HG02943 (cell line): Measurements from ENCODE around the gene MOGAT1.
"Not testable (repeated sequence)": the region's sequence is repeated elsewhere in the genome, so short reads cannot be mapped to it uniquely, and the experiment has no call there.

Experiments
- ATAC-seq: cut with Tn5 transposase; IDR thresholded peaks from one replicate; pipeline ENCODE4 v1.9.1; 2021; ENCODE audit warnings: mild to moderate bottlenecking, low read depth, moderate library complexity; ENCODE audit not compliant: unreplicated experiment

Gene MOGAT1

DNA sequence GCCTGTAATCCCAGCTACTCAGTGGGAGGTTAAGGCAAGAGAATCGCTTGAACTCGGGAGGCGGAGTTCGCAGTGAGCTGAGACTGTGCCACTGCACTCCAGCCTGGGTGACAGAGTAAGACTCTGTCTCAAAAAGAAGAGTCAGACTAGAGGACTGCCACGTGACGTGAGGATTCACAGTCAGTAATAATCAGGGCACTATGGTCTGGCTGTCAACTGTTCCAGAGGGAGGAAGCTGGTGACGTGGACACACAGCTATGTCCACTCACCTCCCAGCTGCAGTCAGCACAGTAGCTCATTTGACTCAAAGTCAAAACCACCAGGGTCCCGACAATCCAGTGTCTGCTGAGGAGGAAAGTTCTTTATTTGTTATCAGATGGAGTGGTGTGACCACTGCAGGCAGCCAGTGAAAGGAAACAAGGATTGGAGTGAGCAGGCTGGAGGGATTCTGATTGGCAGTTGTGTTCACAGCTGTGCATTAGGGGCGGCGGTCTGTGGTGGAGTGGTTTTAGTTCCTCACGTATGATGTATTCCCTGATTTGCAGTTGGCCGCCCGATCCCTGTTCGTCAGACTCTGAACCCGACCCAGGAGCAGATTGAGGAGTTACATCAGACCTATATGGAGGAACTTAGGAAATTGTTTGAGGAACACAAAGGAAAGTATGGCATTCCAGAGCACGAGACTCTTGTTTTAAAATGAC lies 37.9 kb downstream of the MOGAT1 start:
- no peak for ATAC-seq

DNA sequence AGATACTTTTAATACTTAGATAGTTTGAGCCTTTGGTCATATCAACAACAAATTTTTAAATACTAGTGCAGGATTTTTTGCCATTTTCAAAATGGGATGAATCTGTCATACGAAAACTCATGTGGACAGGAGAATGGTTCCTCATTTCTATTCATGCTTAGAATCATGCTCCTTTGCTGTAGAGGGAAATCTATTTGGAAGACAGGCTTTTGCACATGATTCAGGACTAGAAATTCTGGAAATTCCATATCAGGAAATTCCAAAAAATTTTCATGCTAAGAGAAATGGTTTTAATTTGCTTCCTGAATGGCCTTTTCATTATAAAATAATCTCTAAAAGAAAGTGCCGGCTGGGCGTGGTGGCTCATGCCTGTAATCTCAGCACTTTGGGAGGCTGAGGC lies 39.3 kb downstream of the MOGAT1 start:
- ATAC-seq, result no peak

DNA sequence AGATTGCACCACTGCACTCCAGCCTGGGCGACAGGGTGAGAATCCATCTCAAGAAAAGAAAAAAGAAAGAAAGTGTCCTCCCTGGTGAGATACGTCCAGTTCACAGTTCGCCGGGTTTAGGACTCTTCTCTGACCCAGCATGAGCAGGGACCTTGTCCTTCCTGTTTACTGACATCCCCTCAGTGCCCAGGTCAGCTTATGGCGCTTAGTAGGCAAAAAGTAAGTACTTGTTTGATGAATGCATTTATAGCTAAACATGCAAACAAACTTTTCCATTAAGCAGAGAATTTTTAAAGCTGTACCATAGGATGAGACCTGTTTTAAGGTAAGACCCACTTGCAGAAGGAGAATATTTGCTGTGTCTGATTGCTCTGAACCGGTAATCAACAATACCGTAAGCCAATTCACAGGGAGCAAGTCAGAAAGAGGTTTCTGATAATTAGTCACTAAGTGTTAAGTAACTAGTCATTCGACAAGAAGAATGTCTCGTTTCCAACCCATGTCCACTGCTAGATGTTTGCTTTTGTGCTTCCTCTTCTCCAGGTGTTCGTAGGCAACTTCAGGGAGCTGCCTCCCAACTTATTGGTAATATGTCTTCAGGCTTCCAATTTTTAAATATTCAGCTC lies 40.0 kb downstream of the MOGAT1 start:
- no peak for ATAC-seq

DNA sequence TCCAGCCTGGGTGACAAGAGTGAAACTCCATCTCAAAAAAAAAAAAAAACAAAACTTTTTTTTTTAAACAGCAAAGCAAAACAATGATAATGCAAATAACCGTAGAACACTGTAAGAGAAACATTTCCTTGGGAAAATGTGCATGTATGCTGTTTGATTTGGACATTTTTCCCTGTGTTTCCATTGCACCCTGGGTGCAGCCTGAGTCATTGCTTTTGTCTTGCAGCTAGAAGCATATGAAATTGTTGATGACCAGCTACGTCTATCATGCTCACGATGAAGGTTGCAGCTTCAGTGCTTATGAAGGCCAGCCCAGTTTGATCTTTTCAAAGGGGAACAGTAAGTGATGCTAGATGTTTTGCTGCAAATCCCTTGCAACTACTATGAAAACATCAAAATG lies 41.5 kb downstream of the MOGAT1 start:
- no peak for ATAC-seq

DNA sequence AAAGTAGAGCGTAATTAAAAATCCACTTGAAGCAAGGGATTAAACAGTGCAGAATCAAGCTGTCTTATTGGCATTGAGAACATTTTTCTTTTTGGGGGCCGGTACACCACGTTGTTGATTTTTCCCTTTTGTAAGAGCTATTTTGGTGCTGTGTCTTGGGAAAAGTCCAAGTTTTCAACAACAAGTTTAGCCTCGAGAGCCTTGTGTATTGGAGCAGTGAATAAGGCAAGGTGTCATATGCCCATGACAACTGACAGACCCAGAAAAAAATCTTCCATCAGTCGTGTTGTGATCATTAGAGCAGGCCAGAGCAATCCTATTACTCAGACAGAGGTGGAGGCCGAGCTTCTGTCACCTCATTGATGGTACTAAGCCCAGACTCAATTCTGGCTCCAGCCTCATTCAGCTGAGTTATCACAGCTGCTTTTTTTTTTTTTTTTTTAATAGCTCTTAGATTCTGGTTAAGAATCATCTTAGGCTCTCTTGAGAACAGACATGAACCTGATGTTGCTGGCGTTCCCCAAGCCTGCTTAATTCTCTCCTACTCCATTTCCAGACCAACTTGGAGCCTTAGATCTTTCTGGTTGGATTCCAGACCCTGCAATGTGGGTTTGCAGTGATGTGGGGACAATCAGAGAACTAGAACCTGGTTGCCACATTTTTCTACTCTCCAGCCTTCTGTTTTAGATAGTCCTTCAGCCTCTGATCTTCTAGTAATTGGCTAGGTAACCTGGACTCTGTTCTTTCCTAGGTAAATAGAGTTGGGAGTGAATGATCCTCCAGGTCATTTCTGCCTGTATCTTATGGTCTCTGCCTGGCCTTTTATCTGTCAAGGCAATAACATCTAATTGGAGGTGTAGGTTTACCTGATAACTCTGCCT lies 43.1 kb downstream of the MOGAT1 start:
- no peak for ATAC-seq

DNA sequence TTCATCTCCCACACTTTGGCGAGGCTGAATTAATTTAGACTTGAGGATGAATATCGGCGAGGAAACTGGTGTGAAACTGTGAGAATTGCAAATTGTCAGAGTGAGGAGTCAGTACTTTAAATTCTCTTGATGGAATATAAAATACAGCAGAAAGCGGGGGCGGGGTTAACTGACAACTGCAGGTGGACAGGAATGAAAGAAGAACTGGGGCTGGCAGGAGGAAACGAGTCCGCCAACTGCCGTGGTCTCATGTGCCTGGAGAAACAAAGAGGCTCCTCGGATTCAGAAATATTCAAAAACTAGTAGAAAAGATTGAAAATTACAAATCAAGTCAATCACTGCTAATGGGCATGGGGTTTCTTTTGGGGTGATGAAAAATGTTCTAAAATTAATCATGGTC lies 44.3 kb downstream of the MOGAT1 start:
- no peak for ATAC-seq

DNA sequence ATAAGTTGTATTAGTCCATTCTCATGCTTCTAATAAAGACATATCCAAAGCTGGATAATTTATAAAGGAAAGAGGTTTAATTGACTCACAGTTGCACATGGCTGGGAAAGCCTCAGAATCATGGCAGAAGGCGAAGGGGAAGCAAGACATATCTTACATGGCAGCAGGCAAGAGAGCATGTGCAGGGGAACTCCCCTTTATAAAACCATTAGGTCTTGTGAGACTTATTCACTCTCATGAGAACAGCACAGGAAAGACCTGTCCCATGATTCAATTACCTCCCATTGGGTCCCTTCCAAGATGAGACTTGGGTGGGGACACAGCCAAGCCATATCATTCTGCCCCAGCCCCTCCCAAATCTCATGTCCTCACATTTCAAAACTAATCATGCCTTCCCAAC lies 48.3 kb downstream of the MOGAT1 start:
- not testable (repeated sequence) for ATAC-seq

DNA sequence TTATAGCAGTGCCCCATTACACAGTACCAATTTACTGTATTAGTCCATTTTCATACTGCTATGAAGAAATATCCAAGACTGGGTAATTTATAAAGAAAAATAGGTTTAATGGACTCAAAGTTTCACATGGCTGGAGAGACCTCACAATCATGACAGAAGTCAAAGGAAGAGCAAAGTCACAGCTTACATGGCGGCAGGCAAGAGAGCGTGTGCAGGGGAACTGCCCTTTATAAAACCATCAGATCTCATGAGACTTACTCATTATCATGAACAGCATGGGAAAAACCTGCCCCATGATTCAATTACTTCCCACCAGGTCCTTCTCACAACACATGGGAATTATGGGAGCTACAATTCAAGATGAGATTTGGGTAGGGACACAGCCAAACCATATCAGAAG lies 50.1 kb downstream of the MOGAT1 start:
- ATAC-seq, result not testable (repeated sequence)

DNA sequence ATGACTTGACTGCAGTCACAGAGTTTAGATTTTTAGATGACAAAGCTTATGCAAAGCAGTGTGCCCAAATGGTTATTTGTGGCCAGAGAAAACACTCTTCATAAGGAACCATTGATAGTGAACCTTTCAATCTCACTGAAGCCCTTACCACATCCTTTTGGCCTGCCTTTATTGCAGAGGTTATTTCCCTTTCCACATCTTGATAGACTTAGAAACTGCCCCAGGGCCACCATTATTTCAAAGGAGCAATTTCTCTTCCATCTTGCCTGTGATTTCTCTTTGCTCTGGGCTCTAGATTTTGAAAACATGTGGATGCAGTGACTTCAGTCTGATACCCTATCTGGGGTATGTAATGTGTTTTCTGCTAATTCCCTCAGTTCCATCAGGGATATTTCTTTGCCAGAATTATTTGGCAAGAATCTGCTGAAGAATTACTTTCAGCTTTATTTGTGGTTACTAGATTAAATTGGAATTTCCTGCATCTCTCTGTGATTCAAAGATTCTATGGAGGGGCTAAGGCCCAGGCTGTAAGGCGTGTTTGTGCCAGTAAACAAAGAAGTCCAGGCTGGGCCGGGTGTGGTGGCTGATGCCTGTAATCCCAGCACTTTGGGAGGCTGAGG lies 51.0 kb downstream of the MOGAT1 start:
- ATAC-seq, result peak; percentile 92

DNA sequence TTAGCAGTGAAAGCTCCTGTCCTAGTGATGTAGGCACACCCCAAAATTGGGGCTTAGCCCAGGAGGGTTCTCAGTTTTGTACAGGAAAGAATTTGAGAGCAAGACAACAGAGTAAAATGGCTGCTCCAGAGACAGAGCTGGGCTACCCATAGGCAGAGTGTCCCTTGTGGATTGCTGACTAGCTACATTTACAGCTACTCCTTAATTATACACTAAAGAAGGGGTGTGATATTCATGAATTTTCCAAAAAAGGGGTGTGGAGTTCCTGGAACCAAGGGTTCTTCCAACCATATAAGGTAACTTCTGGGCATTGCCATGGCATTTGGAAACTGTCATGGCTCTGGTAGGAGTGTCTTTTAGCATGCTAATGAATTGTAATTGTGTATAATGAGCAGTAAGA lies 52.8 kb downstream of the MOGAT1 start:
- no peak for ATAC-seq

DNA sequence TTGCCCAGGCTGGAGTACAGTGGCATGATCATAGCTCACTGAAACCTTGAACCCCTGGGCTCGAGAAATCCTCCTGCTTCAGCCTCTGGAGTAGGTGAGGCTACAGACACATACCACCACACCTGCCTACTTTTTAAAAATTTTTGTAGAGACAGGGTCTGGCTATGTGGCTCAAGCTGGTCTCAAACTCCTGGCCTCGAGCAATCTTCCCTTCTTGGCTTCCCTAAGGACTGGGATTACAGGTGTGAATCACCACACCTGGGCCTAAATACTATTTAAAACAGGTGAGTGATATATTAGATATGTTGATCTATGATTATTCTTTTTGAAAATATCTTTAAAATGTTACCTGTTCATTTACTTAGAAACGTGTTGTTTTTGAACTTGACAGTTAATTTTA lies 57.2 kb downstream of the MOGAT1 start:
- no peak for ATAC-seq

DNA sequence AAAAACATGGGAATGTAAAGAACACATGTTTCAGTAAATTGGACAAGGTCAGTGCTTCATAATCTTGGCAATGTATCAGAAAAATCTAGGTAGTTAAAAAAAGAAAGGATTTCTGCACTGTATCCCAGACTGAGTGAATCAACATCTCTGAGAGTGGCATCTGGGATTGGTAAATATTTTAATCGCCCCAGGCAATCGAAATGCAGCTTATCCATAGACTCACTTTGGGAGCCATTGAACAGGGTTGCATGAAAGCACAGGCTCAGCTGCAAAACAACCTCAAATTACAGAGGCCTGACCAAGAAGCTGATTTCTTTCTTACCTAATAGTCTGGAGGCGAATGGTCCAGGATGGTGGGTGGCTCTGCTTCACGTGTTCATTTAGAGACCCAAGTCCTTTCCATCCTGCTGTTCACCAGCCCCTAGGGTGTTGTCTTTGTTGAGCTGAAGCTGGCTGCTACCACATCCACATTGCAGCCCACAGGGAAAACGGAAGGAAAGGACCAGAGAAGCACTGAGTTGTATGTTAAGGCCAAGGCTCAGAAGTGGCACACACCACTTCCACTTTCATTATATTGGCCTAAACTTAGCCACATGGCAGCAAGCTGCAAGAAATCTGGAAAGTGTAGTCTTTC lies 59.0 kb downstream of the MOGAT1 start:
- peak; percentile 51 for ATAC-seq

DNA sequence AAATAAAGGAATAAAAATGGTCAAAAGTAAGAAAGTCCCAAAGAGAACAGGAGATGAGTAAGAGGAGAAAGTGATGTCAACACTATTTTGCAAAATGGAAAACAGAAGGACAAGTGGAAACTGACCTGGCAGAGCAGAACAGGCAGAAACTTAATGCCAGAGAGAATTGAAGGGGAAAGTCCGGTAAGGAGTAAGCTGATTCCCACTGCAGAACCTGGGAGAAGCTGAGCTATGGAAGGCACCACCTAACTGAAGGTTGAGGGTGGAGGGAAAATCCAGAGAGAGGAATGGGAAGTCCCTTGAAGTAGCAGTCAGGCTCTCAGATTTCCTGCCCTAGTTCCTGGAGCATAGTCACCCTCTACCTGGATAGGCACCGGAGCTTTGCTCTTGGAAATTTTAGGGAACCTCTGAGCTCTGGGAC lies 59.8 kb downstream of the MOGAT1 start:
- no peak for ATAC-seq

DNA sequence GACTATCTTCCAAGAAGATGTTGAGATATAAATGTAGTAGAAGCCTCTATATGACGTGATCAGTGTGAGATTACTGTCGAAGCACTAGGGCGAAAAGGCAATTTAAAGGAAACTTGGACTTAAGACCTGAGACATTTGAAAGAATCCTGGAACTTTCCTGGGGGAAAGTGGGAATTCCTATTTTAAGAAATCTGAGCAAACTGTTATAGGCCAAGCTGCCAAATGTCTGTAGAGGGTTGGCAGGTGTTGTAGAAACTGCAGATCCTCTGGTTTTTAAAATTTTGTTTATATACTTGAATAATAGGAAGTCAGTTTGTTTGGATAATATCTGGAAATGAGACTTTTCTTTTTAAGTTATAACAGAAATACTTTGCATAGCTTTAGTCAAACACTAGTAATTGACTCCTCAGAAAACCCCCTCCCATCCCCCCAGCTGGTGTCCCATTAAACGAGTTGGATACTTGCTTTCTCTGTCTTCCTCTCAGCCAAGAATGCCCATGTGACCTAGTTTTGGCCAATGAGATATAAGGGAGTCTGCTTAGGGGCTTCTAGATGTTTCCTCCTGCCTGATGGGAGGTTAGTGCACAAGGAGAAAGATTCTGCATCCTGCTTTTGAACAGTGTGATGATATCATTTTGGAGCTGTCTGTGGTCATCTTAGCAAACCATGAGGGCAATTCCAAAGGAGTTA lies 61.2 kb downstream of the MOGAT1 start:
- no peak for ATAC-seq

DNA sequence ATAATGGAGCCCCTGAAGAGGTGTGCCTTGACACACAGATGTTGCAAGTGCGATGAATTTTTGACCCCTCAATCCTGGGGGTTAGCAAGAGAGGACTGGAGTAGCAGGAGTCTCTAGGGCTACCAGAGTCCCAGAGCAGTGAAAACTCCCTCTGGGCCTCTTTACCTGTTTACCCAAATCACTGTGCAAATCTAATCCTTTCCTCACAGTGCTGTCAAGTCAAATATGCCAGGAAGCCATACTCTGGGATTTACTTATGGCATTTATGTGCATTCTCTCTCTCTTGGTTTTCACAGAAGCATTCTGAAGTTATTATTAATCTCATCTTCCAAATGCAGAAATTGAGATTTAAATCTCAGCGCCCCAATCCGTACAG lies 62.0 kb downstream of the MOGAT1 start:
- ATAC-seq, result no peak

DNA sequence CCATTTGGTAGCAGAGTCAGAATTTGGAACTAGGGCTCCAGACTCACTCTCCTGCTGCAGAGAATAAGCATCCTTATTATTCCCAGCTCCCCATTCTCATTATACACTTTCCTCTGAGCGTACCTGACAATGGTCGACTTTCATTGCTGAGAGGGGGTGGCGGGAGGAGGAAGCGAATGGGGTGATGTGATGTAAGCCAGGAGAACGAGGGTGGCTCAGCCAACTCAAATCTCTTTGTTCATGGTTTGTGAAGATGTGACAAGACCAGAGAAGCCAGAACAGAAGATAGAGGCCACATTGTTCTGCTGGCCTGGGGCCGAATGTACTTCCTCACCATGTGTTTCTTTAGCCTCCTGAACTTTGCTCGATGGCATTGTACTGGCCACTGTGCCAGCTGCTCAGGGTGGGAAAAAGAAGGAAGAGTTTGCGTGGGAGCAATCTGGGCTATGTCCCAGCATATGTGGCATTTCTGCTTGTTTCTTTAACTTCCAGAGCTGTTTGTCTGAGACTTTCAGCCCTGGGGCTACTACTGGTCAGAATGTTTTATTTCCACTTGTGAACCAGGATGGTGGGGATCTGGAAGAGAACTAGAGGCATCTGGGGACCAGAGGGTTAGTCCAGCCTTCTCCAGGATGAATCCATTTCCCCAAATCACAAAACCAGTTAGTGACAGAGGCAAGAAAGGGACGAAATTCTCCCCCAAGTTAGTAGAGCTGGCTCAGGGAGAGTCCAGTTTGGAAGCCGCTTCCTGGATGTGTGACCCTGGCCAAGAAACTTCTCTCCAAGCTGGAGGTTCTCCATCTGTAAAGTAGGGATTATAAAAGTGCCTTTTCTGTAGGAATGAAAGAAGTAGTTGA lies 62.6 kb downstream of the MOGAT1 start:
- ATAC-seq, result no peak

DNA sequence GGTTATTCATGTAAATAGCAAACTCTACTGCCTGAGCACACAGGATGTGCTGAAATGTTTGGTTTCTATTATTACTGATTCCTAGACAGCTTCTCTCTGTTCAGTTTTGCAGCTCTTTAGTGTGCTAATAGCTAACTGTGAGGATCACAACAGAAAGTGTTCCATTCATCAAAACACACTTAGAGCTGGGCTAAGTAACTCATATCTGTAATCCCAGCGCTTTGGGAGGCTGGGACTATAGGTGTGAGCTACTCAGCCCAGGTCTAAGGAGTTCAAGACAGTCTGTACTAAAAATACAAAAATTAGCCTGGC lies 63.2 kb downstream of the MOGAT1 start:
- ATAC-seq, result peak; percentile 70

DNA sequence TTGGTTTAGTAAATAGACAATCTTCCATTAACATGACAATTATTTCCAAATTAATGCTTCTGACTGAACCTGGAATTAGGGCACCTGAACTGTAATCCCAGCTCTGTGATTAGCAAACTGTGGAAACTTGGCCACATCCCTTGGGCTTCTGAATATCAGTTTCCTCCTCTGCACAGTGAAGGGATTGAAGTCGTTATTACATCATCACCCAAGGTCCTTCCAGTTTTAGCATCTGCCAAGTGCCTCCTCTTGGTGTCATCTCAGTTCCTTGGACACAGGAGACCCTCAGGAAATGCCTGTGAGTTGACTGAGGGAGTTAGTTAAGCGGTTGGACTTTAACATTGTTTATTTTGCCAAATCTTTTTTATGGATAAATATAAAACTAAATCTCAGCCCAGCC lies 64.8 kb downstream of the MOGAT1 start:
- no peak for ATAC-seq

DNA sequence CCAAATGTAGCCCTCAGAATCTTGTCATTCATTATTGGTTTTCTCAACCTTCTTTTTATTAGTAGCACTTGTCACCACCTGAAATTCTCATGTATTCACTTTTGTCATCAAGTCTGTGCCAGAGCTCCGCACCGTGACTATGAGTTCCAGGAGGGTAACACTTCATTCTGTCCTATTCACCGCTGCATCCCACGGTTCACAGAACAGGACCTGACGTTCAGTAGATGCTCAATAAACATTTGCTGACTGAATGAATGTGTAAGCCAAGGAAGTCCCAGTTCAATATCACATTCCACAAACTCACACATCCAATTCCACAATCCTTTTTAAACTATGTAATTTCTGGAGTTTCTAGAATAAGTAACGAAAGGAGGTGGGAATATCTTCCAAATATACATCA lies 65.5 kb downstream of the MOGAT1 start:
- no peak for ATAC-seq
